ENCODE data around the gene HHLA2.

Gene HHLA2

GRCh38 chr3:108383306-108383705 lies 87.0 kb downstream of the HHLA2 start:
- TF ChIP-seq SNAI2 (CRISPR knock-in tag; IDR thresholded peaks at IDR 0.05) (no peak), RARB (CRISPR knock-in tag; IDR thresholded peaks at IDR 0.05) (no peak), TCF4 (CRISPR knock-in tag; IDR thresholded peaks at IDR 0.05; ENCODE audit: borderline replicate concordance) (no peak), TSHZ2 (CRISPR knock-in tag; IDR thresholded peaks at IDR 0.05) (no peak), ISL1 (CRISPR knock-in tag; IDR thresholded peaks at IDR 0.05) (no peak), ZNF8 (CRISPR knock-in tag; IDR thresholded peaks at IDR 0.05) (no peak), ESRRG (CRISPR knock-in tag; IDR thresholded peaks at IDR 0.05) (no peak), ZC3H10 (CRISPR knock-in tag; IDR thresholded peaks at IDR 0.05) (no peak), BACH2 (CRISPR knock-in tag; IDR thresholded peaks at IDR 0.05; ENCODE audit: borderline replicate concordance) (no peak), ARNTL (CRISPR knock-in tag; IDR thresholded peaks at IDR 0.05; ENCODE audit: borderline replicate concordance, low read depth) (no peak), ZNF565 (CRISPR knock-in tag; conservative IDR thresholded peaks at IDR 0.05; ENCODE audit: low read depth) (no peak), OSR1 (CRISPR knock-in tag; IDR thresholded peaks at IDR 0.05) (no peak), ZNF70 (CRISPR knock-in tag; IDR thresholded peaks at IDR 0.05) (no peak), GLIS3 (CRISPR knock-in tag; IDR thresholded peaks at IDR 0.05) (no peak), CSRNP3 (CRISPR knock-in tag; IDR thresholded peaks at IDR 0.05) (no peak), ZFP3 (CRISPR knock-in tag; IDR thresholded peaks at IDR 0.05) (no peak), TOX (CRISPR knock-in tag; IDR thresholded peaks at IDR 0.05; ENCODE audit: borderline replicate concordance) (no peak), POU6F1 (CRISPR knock-in tag; IDR thresholded peaks at IDR 0.05; ENCODE audit: borderline replicate concordance, low read depth) (no peak), ZFP30 (CRISPR knock-in tag; IDR thresholded peaks at IDR 0.05) (no peak)
- no peak for ATAC-seq

GRCh38 chr3:108387063-108387462 lies 90.7 kb downstream of the HHLA2 start:
- TF ChIP-seq ZFP3 (CRISPR knock-in tag; IDR thresholded peaks at IDR 0.05) (no peak), ISL1 (CRISPR knock-in tag; IDR thresholded peaks at IDR 0.05) (no peak), TCF4 (CRISPR knock-in tag; IDR thresholded peaks at IDR 0.05; ENCODE audit: borderline replicate concordance) (no peak), TSHZ2 (CRISPR knock-in tag; IDR thresholded peaks at IDR 0.05) (no peak), POU6F1 (CRISPR knock-in tag; IDR thresholded peaks at IDR 0.05; ENCODE audit: borderline replicate concordance, low read depth) (no peak), TOX (CRISPR knock-in tag; IDR thresholded peaks at IDR 0.05; ENCODE audit: borderline replicate concordance) (no peak), BACH2 (CRISPR knock-in tag; IDR thresholded peaks at IDR 0.05; ENCODE audit: borderline replicate concordance) (no peak), GLIS3 (CRISPR knock-in tag; IDR thresholded peaks at IDR 0.05) (no peak), ZC3H10 (CRISPR knock-in tag; IDR thresholded peaks at IDR 0.05) (no peak), ZNF8 (CRISPR knock-in tag; IDR thresholded peaks at IDR 0.05) (no peak), PATZ1 (CRISPR knock-in tag; IDR thresholded peaks at IDR 0.05; ENCODE audit: borderline replicate concordance) (no peak), ARNTL (CRISPR knock-in tag; IDR thresholded peaks at IDR 0.05; ENCODE audit: borderline replicate concordance, low read depth) (no peak), RARB (CRISPR knock-in tag; IDR thresholded peaks at IDR 0.05) (no peak), ZFP30 (CRISPR knock-in tag; IDR thresholded peaks at IDR 0.05) (no peak), CREB5 (CRISPR knock-in tag; IDR thresholded peaks at IDR 0.05; ENCODE audit: low read depth) (no peak), CSRNP3 (CRISPR knock-in tag; IDR thresholded peaks at IDR 0.05) (no peak), ZNF70 (CRISPR knock-in tag; IDR thresholded peaks at IDR 0.05) (no peak), PPARA (CRISPR knock-in tag; IDR thresholded peaks at IDR 0.05; ENCODE audit: borderline replicate concordance) (no peak), SNAI2 (CRISPR knock-in tag; IDR thresholded peaks at IDR 0.05) (no peak), OSR1 (CRISPR knock-in tag; IDR thresholded peaks at IDR 0.05) (no peak)
- ATAC-seq: no peak

All from SK-N-SH treated with all-trans-retinoic acid at 6 μM for 48 hours (cell line).